ENCODE data around the gene SORCS2.

The SORCS2 gene

GRCh38 chr4:7348946-7349900 is 156.9 kb downstream of the SORCS2 start:
- in situ Hi-C loops (cut with HindIII; ENCODE audit: low sequenced_read_pairs): no loop called here

DNA sequence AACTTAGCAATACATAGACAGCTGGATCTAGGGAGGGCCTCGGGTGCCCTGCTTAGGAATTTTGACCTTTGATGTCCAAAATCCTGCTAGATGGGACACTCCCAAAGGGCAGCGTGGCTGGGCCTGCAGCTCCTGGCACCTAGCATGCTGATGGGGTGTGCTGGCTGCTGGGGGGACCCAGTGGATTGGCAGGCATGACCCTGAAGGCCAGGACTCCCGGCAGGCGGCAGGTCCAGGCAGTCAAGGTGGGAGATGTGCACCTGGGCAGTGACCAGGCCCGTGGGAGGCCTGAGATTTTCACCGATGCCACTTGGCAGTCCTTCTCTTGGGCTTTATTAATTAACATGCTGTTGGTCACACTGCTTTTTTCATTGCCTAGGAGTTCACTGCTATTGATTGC is 158.1 kb downstream of the SORCS2 start:
- in situ Hi-C loops (cut with HindIII; ENCODE audit: low sequenced_read_pairs): no loop called here

DNA sequence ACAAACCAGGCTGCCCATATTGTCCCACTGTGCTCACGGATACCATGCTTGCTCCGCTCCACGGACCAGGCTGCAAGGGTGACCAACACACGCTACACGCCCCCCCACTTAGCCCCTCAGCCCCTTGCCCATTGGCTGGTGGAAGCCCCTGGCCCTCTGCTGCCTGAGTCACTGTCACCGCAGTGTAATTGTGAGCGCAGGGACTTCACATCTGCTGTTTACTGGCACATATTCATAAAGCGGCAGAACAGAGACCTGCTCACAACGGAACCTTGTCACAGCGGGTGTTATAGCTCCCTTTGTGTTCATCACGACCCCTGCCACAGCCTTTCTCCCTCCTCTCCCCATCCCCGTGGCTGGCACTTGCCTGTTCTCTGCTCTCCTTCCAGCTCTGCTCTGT is 158.7 kb downstream of the SORCS2 start:
- in situ Hi-C loops (cut with HindIII; ENCODE audit: low sequenced_read_pairs): no loop called here

- in situ Hi-C loops (cut with HindIII; ENCODE audit: low sequenced_read_pairs): no loop called here
Measured at GRCh38 chr4:7352486-7352885, 160.1 kb downstream of the SORCS2 start.

- in situ Hi-C loops (cut with HindIII; ENCODE audit: low sequenced_read_pairs): no loop called here
Measured at GRCh38 chr4:7353046-7353790, 160.9 kb downstream of the SORCS2 start.

DNA sequence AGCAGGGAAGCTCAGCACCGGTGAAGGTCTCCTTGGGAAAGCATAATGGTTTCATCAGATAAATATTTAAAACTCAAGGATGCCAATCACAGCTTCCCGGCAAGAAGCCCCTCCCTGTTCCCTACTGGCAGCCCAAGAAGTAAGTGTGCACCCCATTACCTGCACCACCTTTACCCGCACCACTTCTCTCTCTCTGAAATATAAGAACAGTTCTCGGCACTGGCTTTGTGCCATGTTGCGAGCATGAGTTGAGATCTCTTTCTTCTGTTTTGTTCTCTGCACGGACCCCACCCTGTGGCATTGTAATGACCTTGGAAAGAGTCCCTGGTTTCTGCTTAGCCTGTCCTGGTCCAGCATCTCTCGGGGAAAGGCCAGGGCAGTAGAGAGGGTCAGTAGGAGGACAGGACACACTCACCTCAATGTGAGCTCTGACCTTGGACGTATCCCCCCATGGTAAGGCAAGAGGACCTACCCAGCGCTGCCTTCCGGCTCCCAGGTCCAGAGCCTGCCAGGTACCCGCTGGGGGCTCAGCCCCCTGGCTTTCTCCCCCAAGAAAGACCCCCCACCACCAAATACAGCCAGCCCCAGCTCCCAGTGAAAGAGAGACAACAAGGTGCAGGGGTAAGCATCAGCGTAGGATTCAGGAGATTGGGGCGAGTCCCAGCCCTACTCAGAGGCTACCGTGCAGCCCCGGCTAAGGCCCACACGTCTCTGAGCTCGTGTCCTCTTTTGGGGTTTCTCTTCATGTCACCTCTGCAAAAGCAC is 161.7 kb downstream of the SORCS2 start:
- in situ Hi-C loops (cut with HindIII; ENCODE audit: low sequenced_read_pairs): no loop called here

DNA sequence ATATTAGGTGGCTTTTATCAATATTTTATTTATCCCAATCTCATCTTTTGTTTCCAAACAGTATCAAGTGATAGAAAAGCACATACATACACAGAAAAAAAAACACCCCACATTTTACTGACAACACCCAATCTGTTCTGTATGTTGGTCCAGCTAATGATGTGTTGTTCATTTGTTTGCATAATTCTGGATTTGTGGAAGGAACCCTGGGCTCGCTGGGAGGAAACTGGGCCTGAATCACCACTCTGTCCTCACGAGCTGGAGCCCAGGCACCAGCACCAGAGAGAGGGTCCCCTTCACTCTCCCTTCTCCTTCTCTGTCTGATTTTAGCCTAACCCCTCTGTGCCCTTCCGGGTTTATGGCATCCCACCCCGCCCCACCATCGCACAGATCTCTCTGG is 162.6 kb downstream of the SORCS2 start:
- in situ Hi-C loops (cut with HindIII; ENCODE audit: low sequenced_read_pairs): no loop called here

GRCh38 chr4:7355795-7356194 is 163.5 kb downstream of the SORCS2 start:
- in situ Hi-C loops (cut with HindIII; ENCODE audit: low sequenced_read_pairs): no loop called here

- in situ Hi-C loops (cut with HindIII; ENCODE audit: low sequenced_read_pairs): no loop called here
Measured at GRCh38 chr4:7356667-7357310, 164.5 kb downstream of the SORCS2 start.

GRCh38 chr4:7357323-7357722 is 165.0 kb downstream of the SORCS2 start:
- in situ Hi-C loops (cut with HindIII; ENCODE audit: low sequenced_read_pairs): no loop called here

GRCh38 chr4:7358100-7358735 is 165.9 kb downstream of the SORCS2 start:
- in situ Hi-C loops (cut with HindIII; ENCODE audit: low sequenced_read_pairs): no loop called here

DNA sequence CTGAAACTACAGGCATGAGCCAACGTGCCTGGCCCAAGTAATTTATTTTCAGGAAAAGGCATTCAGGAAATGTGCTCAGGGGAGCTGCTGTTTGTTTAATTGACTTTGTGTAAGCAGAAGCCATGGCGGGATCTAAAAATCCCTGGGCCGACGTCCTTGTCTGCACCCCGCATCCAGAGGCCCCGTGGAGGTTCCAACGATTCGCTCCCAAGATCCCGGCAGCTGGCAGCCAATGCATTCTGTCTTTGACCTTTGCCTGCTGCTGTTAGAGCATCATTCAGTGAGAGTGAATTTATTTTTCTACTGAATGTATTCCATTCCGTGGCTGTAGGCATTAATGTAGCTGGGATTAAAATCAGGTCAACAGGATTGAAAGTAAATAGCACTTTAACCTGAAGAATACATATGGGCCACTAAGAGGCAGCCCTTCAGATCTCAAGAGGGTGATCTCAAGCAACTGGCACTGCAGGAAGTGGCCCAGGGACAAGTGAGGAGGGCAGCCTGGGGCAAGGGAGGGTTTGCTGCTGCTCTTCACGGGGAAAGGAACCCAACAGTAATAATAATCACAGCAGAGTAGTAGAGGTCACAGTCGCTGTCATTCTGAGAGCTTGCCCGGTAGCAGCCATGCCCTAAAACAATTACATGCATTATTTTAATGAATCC is 167.2 kb downstream of the SORCS2 start:
- in situ Hi-C loops (cut with HindIII; ENCODE audit: low sequenced_read_pairs): no loop called here

- in situ Hi-C loops (cut with HindIII; ENCODE audit: low sequenced_read_pairs): no loop called here
Measured at GRCh38 chr4:7360806-7361205, 168.5 kb downstream of the SORCS2 start.

GRCh38 chr4:7361280-7361895 is 169.1 kb downstream of the SORCS2 start:
- in situ Hi-C loops (cut with HindIII; ENCODE audit: low sequenced_read_pairs): no loop called here

DNA sequence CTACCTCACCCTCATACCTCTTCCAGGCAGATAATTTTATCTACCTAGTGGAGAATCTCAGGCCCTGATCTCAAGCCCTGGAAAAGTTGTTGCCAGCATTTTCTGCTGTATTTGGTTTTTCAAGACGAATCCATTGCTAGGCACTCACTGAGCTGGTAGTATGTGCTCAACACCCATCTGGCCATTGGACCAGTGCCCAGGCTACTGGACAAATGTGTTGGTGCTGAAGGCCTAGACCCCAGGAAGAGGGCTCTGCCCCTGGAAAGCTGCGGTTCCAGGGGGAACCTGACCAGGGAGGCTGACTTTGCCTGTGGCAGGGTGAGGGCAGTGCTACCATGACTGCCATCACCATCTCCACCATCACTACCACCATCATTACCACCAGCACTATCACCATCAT is 170.0 kb downstream of the SORCS2 start:
- in situ Hi-C loops (cut with HindIII; ENCODE audit: low sequenced_read_pairs): no loop called here

- in situ Hi-C loops (cut with HindIII; ENCODE audit: low sequenced_read_pairs): no loop called here
Measured at GRCh38 chr4:7362862-7363430, 170.6 kb downstream of the SORCS2 start.

- in situ Hi-C loops (cut with HindIII; ENCODE audit: low sequenced_read_pairs): no loop called here
Measured at GRCh38 chr4:7364979-7365378, 172.6 kb downstream of the SORCS2 start.

- in situ Hi-C loops (cut with HindIII; ENCODE audit: low sequenced_read_pairs): no loop called here
Measured at GRCh38 chr4:7365462-7366179, 173.3 kb downstream of the SORCS2 start.

Measured in DLD1 (cell line).